Measurements from ENCODE around the gene UQCRHL. TPM values are rescaled to one million over a fixed set of nuclear protein-coding genes. Genes with fewer than 3 reads are reported as not detected.

The UQCRHL gene
- total and polyA plus RNA-seq, 2 of the 8 experiments (the other 6 are each of a cell fraction or from before 2014, with no cell fraction given), result 3.7 to 3.9 TPM

GRCh38 chr1:15777909-15778707, 29.3 kb downstream of the UQCRHL start (continued):
- TF ChIP-seq CHD7 (IDR thresholded peaks at IDR 0.05; ENCODE audit: insufficient replicate concordance, low read length), result no peak
- TF ChIP-seq CBX5 (IDR thresholded peaks at IDR 0.05; ENCODE audit: low read depth, low read length), result no peak
- TF ChIP-seq EZH2 (IDR thresholded peaks at IDR 0.05; ENCODE audit: low read depth, low read length, severe bottlenecking), result no peak
- TF ChIP-seq NRF1 (IDR thresholded peaks at IDR 0.05; ENCODE audit: low read depth, low read length), result no peak
- no peak for TF ChIP-seq CHD2 (IDR thresholded peaks at IDR 0.05; ENCODE audit: low read length)
- TF ChIP-seq RNF2 (IDR thresholded peaks at IDR 0.05; ENCODE audit: borderline replicate concordance, low read depth, low read length, missing control alignments, poor library complexity, severe bottlenecking), result no peak
- TF ChIP-seq KDM4A (IDR thresholded peaks at IDR 0.05; ENCODE audit: low read depth, low read length, severe bottlenecking), result no peak
- no peak for TF ChIP-seq SIRT6 (IDR thresholded peaks at IDR 0.05; ENCODE audit: low read length)

All from H1 (cell line).